GM12878 (cell line): ENCODE measurements around the gene NTM. TPM values are rescaled to one million over a fixed set of nuclear protein-coding genes. Genes with fewer than 3 reads are reported as not detected.

ENCODE experiments used
- ATAC-seq: fragments of 200-7000 bp; cut with Tn5 transposase; 3 replicates; pipeline ENCODE4 v1.9.1; 2020; ENCODE audit warnings: mild to moderate bottlenecking, moderate library complexity
- BruUV-seq: library from RNA; stranded (reverse); fragments of 400-500 nt; replicated peaks from 2 replicates; lab custom pipeline; 2021; lab: Mats Ljungman, UMichigan
- CTCF ChIA-PET: fragments of 300-600 bp; sonication (Branson Sonifier 250); formaldehyde crosslinking; extraction: SDS; loops from one replicate; lab custom pipeline; 2021; ENCODE audit warnings: inconsistent platforms; lab: Yijun Ruan, JAX
- POLR2A ChIA-PET: fragments of 350-600 bp; formaldehyde crosslinking; extraction: SDS; loops from one replicate; lab custom pipeline; 2021; ENCODE audit warnings: inconsistent platforms; lab: Charles Lee
- RAD21 ChIA-PET: fragments of 300-600 bp; sonication (Branson Sonifier 250); formaldehyde crosslinking; loops from one replicate; lab custom pipeline; 2023; ENCODE audit warnings: antibody characterized with exemption; ENCODE audit not compliant: unreplicated experiment; lab: Charles Lee
- SMC1A ChIA-PET: fragments of 300-600 bp; sonication (Branson Sonifier 250); formaldehyde crosslinking; loops from one replicate; lab custom pipeline; 2023; ENCODE audit not compliant: unreplicated experiment, uncharacterized antibody; lab: Charles Lee
- DNase-seq: peaks from one replicate; pipeline ENCODE4 v3.0.0-alpha.2; 2011; ENCODE audit warnings: low read depth, low spot score
- FAIRE-seq: peaks from 3 replicates; lab custom pipeline; 2011; peaks lifted over from hg19 to GRCh38; lab: Jason Lieb, UNC
- H2AFZ ChIP-seq: 2 replicates; pipeline ENCODE4 v1.6.0; 2011; ENCODE audit warnings: low read depth, low read length, control low read depth; ENCODE audit not compliant: control insufficient read depth
- H3K27ac ChIP-seq: 2 replicates; pipeline ENCODE4 v1.5.1; 2011; ENCODE audit warnings: control low read depth; ENCODE audit not compliant: control insufficient read depth, insufficient read depth
- H3K27me3 ChIP-seq, 2 experiments: replicated peaks in 1 of 2; 2 replicates each; pipeline versions ENCODE4 v1.6.0 to v1.6.1; 2011; ENCODE audit warnings: low read length in 1 of 2; ENCODE audit not compliant: control insufficient read depth in 2 of 2, insufficient read depth in 2 of 2
- H3K36me3 ChIP-seq, 2 experiments: 2 replicates each; pipeline ENCODE4 v1.5.1; 2011; ENCODE audit warnings: low read length in 1 of 2; ENCODE audit not compliant: control insufficient read depth in 2 of 2, insufficient read depth in 2 of 2
- H3K4me1 ChIP-seq: 2 replicates; pipeline ENCODE4 v1.6.1; 2011; ENCODE audit warnings: mild to moderate bottlenecking, low read length, moderate library complexity, mixed read lengths; ENCODE audit not compliant: control insufficient read depth, insufficient read depth
- H3K4me2 ChIP-seq: 2 replicates; pipeline ENCODE4 v1.6.0; 2011; ENCODE audit warnings: control low read depth; ENCODE audit not compliant: control insufficient read depth, insufficient read depth
- H3K4me3 ChIP-seq: fragments of 200-600 bp; sonication (generic); 2 replicates; pipeline ENCODE4 v1.5.1; 2016
- H3K79me2 ChIP-seq: 2 replicates; pipeline ENCODE4 v1.6.0; 2011; ENCODE audit warnings: low read length; ENCODE audit not compliant: control insufficient read depth, insufficient read depth
- H3K9ac ChIP-seq: 2 replicates; pipeline ENCODE4 v1.8.0; 2011; ENCODE audit warnings: low read length, control low read depth, mixed read lengths; ENCODE audit not compliant: control insufficient read depth, insufficient read depth
- H3K9me3 ChIP-seq: replicated peaks from 3 replicates; pipeline ENCODE4 v1.5.1; 2011; ENCODE audit warnings: mild to moderate bottlenecking, low read length; ENCODE audit not compliant: control insufficient read depth, insufficient read depth
- H4K20me1 ChIP-seq: 2 replicates; pipeline ENCODE4 v1.6.0; 2011; ENCODE audit not compliant: control insufficient read depth, insufficient read depth
- BACH1 ChIP-seq: fragments of 450-650 bp; IDR thresholded peaks from 2 replicates; pipeline ENCODE4 v1.6.1; 2017; ENCODE audit warnings: mild to moderate bottlenecking, borderline replicate concordance
- CBX5 ChIP-seq: sonication (generic); IDR thresholded peaks from 2 replicates; pipeline ENCODE4 v1.6.1; 2016; ENCODE audit warnings: low read depth, moderate library complexity, mild to moderate bottlenecking, inconsistent platforms
- CREB1 ChIP-seq: IDR thresholded peaks from 2 replicates; pipeline ENCODE4 v1.6.1; 2012; ENCODE audit warnings: low read depth, mild to moderate bottlenecking, inconsistent platforms
- E2F8 ChIP-seq: fragments of 450-650 bp; IDR thresholded peaks from 2 replicates; pipeline ENCODE4 v1.6.1; 2018; ENCODE audit warnings: mild to moderate bottlenecking, low read depth, moderate library complexity; ENCODE audit not compliant: partially characterized antibody
- EED ChIP-seq: sonication (generic); IDR thresholded peaks from 2 replicates; pipeline ENCODE4 v1.6.1; 2016; ENCODE audit warnings: antibody characterized with exemption, low read depth
- IRF4 ChIP-seq: IDR thresholded peaks from 2 replicates; pipeline ENCODE4 v1.6.1; 2011; ENCODE audit warnings: low read depth, low read length
- RB1 ChIP-seq: fragments of 450-650 bp; formaldehyde crosslinking; IDR thresholded peaks from 2 replicates; pipeline ENCODE4 v1.6.1; 2017; ENCODE audit warnings: mild to moderate bottlenecking, borderline replicate concordance
- SMAD5 ChIP-seq: IDR thresholded peaks from 2 replicates; pipeline ENCODE4 v1.6.1; 2016; ENCODE audit warnings: antibody characterized with exemption, low read depth
- SMARCA5 ChIP-seq: fragments of 450-650 bp; IDR thresholded peaks from 2 replicates; pipeline ENCODE4 v1.6.1; 2017; ENCODE audit warnings: mild to moderate bottlenecking
- ZBTB11 ChIP-seq: fragments of 450-650 bp; formaldehyde crosslinking; IDR thresholded peaks from 2 replicates; pipeline ENCODE4 v1.5.0; 2022; ENCODE audit warnings: mild to moderate bottlenecking, missing genetic modification characterization
- WGBS: methylation state at CpG from one replicate; pipeline ENCODE4 v1.1.6; 2016; ENCODE audit warnings: low lambda C conversion rate; ENCODE audit not compliant: insufficient replicate concordance, insufficient coverage; ENCODE audit errors: missing lambda C conversion rate; 5-methylcytosine and 5-hydroxymethylcytosine counted together
- in situ Hi-C: fragments of 300-500 bp; cut with MboI; formaldehyde crosslinking; loops from 9 replicates; pipeline ENCODE4 v1.14.3; 2018; ENCODE audit warnings: mixed read lengths
- intact Hi-C: fragments of 100-400 bp; cut with micrococcal nuclease; formaldehyde crosslinking; loops from one replicate; pipeline ENCODE4 v1.14.2; 2022; ENCODE audit not compliant: unreplicated experiment
- polyA plus RNA-seq, 11 experiments: library from polyadenylated mRNA; depleted of rRNA in 4 of 11; unstranded in 6 of 11; stranded (reverse) in 5 of 11; fragments of >200 nt; fragmentation: Nextera tagmentation in 4 of 11; fragmentation: Illumina TruSeq in 1 of 11; extraction: Ambion mirVana in 4 of 11; extraction: Trizol in 1 of 11; gene quantifications; 1 replicate in 1 of 11; 2 replicates in 10 of 11; pipeline versions ENCODE4 v1.2.1 to v1.2.3, GENCODE V29; 2011 to 2016; ENCODE audit warnings: inconsistent platforms in 2 of 11, missing spikeins in 2 of 11, low read depth in 1 of 11
- total RNA-seq, 4 experiments: library from RNA; depleted of rRNA in 3 of 4; stranded (reverse); fragments of >200 nt in 3 of 4; fragmentation: Illumina TruSeq in 1 of 4; extraction: Trizol in 1 of 4; gene quantifications; 2 replicates each; pipeline versions ENCODE4 v1.2.1 to v1.2.3, GENCODE V29; 2013 to 2021

Gene NTM
- total and polyA plus RNA-seq, 10 of the 15 experiments (the other 5 are each of a cell fraction or from before 2014, with no cell fraction given), result not detected

- Histone ChIP-seq H2AFZ (no peak overlapping the region), H3K27ac (no peak overlapping the region), H3K36me3 (no peaks in the 10 kb centered on the region), H3K4me3 (no peak overlapping the region), H3K9ac (no peak overlapping the region), H3K79me2 (no peaks in the 10 kb centered on the region), H4K20me1 (no peaks in the 10 kb centered on the region), H3K9me3 (no peaks in the 10 kb centered on the region), H3K4me2 (no peak overlapping the region), H3K27me3 (peaks cover 0 to 1% of the 10 kb centered on the region in 2 experiments; a peak in 2 of 4 replicates), H3K4me1 (no peaks in the 10 kb centered on the region)
- DNase-seq, result no peak
- intact Hi-C loops, result loop anchor here (2.0 kb wide), 1 partner anchor 215 kb away; no protein-coding TSS in a partner anchor
- ChIA-PET RAD21 (no interaction called here), SMC1A (interaction anchor here (1.1 kb wide), 1 partner anchor 212 kb away, joined by 3 read pairs; no protein-coding TSS in a partner anchor), POLR2A (no interaction called here), CTCF (interaction anchor here (2.8 kb wide), 1 partner anchor 215 kb away, joined by 12 read pairs; no protein-coding TSS in a partner anchor)
- no peak for ATAC-seq
- TF ChIP-seq RB1, result no peak
- TF ChIP-seq ZBTB11 (CRISPR knock-in tag), result no peak
- no peak for TF ChIP-seq BACH1
- no peak for TF ChIP-seq CBX5
- TF ChIP-seq SMARCA5, result no peak
- no peak for TF ChIP-seq E2F8
- no peak for TF ChIP-seq IRF4
- no peak for TF ChIP-seq SMAD5
- no peak for TF ChIP-seq EED
- no peak for TF ChIP-seq CREB1
- in situ Hi-C loops, result no loop called here
- BruUV-seq, result no TSS peak
- WGBS, result 2% methylated on average over 4 of the region's 4 CpGs
- FAIRE-seq, result no peak
Observed at GRCh38 chr11:132187814-132188213, 817.4 kb downstream of the NTM start.
